Neural cell (in vitro differentiated cells): ENCODE results near the gene MED23. TPM values are rescaled to one million over a fixed set of nuclear protein-coding genes. Genes with fewer than 3 reads are reported as not detected.

Experiments
- H2AFZ ChIP-seq: fragments of 200-600, 300-800 bp; sonication (generic), shearing (Covaris generic); 2 replicates; pipeline ENCODE4 v1.6.0; 2014; ENCODE audit warnings: low read depth, mild to moderate bottlenecking, antibody characterized with exemption, low read length, moderate library complexity
- H3F3A ChIP-seq: fragments of 200-600 bp; shearing (Covaris generic); 2 replicates; pipeline ENCODE4 v1.6.1; 2016; ENCODE audit warnings: mild to moderate bottlenecking, moderate library complexity, mixed read lengths, antibody characterized with exemption, low read length; ENCODE audit not compliant: insufficient read depth, poor library complexity, severe bottlenecking
- H3K27ac ChIP-seq: fragments of 200-600, 300-800 bp; sonication (generic), shearing (Covaris generic); 2 replicates; pipeline ENCODE4 v1.5.1; 2014; ENCODE audit warnings: mild to moderate bottlenecking, low read length, moderate library complexity
- H3K27me3 ChIP-seq: fragments of 300-800, 200-600 bp; sonication (generic), shearing (Covaris generic); 2 replicates; pipeline ENCODE4 v1.6.0; 2014; ENCODE audit warnings: mild to moderate bottlenecking, low read depth, low read length, moderate library complexity; ENCODE audit not compliant: insufficient read depth
- H3K36me3 ChIP-seq: fragments of 300-800, 200-600 bp; sonication (generic), shearing (Covaris generic); 2 replicates; pipeline ENCODE4 v1.5.1; 2014; ENCODE audit warnings: mild to moderate bottlenecking, antibody characterized with exemption, low read length, moderate library complexity; ENCODE audit not compliant: insufficient read depth
- H3K4me2 ChIP-seq: fragments of 300-800, 200-600 bp; sonication (generic), shearing (Covaris generic); 2 replicates; pipeline ENCODE4 v1.6.0; 2014; ENCODE audit warnings: mild to moderate bottlenecking, low read length
- H3K4me3 ChIP-seq: fragments of 300-800, 200-600 bp; sonication (generic), shearing (Covaris generic); 2 replicates; pipeline ENCODE4 v1.5.1; 2014; ENCODE audit warnings: mild to moderate bottlenecking, low read length, moderate library complexity
- H3K79me2 ChIP-seq: fragments of 200-600 bp; shearing (Covaris generic); replicated peaks from 2 replicates; pipeline ENCODE4 v1.6.0; 2014; ENCODE audit warnings: mild to moderate bottlenecking, low read length, moderate library complexity; ENCODE audit not compliant: insufficient read depth
- H3K9ac ChIP-seq: fragments of 300-800, 200-600 bp; sonication (generic), shearing (Covaris generic); 2 replicates; pipeline ENCODE4 v1.6.1; 2016; ENCODE audit warnings: mild to moderate bottlenecking, low read length, mixed read lengths
- H3K9me2 ChIP-seq: fragments of 200-600 bp; shearing (Covaris generic); 2 replicates; pipeline ENCODE4 v1.6.1; 2016; ENCODE audit warnings: mild to moderate bottlenecking, low read length, mixed read lengths; ENCODE audit not compliant: insufficient read depth
- H3K9me3 ChIP-seq: fragments of 200-600, 300-800 bp; sonication (generic), shearing (Covaris generic); 2 replicates; pipeline ENCODE4 v1.6.1; 2016; ENCODE audit warnings: mild to moderate bottlenecking, mixed run types, low read length, moderate library complexity, mixed read lengths
- H4K20me1 ChIP-seq: fragments of 200-600 bp; shearing (Covaris generic); 2 replicates; pipeline ENCODE4 v1.6.1; 2016; ENCODE audit warnings: mild to moderate bottlenecking, mixed run types; ENCODE audit not compliant: insufficient read depth
- EP300 ChIP-seq: fragments of 450-650 bp; conservative IDR thresholded peaks from 2 replicates; pipeline ENCODE4 v1.6.1; 2014; ENCODE audit warnings: antibody characterized with exemption, mild to moderate bottlenecking, moderate library complexity; ENCODE audit not compliant: poor library complexity, severe bottlenecking
- EZH2 ChIP-seq: fragments of 200-600, 300-800 bp; shearing (Covaris generic), sonication (generic); IDR thresholded peaks from 2 replicates; pipeline ENCODE4 v1.6.1; 2014; ENCODE audit warnings: antibody characterized with exemption, low read length, borderline replicate concordance, mild to moderate bottlenecking; ENCODE audit not compliant: insufficient read depth, poor library complexity, severe bottlenecking
- MXI1 ChIP-seq: fragments of 450-650 bp; conservative IDR thresholded peaks from 2 replicates; pipeline ENCODE4 v1.6.1; 2014; ENCODE audit warnings: antibody characterized with exemption, mild to moderate bottlenecking; ENCODE audit not compliant: poor library complexity, severe bottlenecking
- POLR2AphosphoS5 ChIP-seq: IDR thresholded peaks from 2 replicates; pipeline ENCODE4 v1.6.1; 2012
- RAD21 ChIP-seq: fragments of 450-650 bp; conservative IDR thresholded peaks from 2 replicates; pipeline ENCODE4 v1.6.1; 2014; ENCODE audit warnings: antibody characterized with exemption, mild to moderate bottlenecking, moderate library complexity
- SMC3 ChIP-seq: fragments of 450-650 bp; conservative IDR thresholded peaks from 2 replicates; pipeline ENCODE4 v1.6.1; 2014; ENCODE audit warnings: antibody characterized with exemption, mild to moderate bottlenecking, moderate library complexity; ENCODE audit not compliant: poor library complexity
- TAF1 ChIP-seq: IDR thresholded peaks from 2 replicates; pipeline ENCODE4 v1.6.1; 2012; ENCODE audit warnings: low read depth
- polyA plus RNA-seq: library from polyadenylated mRNA; depleted of rRNA; stranded (reverse); fragments of >200 nt; gene quantifications from 2 replicates; pipeline ENCODE4 v1.2.3, GENCODE V29; 2014
- TF ChIP-seq, protein P1 (sequence below): fragments of 450-650 bp; IDR thresholded peaks from 2 replicates; pipeline ENCODE4 v1.5.1; 2014; ENCODE audit warnings: antibody characterized with exemption, mild to moderate bottlenecking, moderate library complexity; ENCODE audit not compliant: poor library complexity, severe bottlenecking
- TF ChIP-seq, protein P2 (sequence below): IDR thresholded peaks from 2 replicates; pipeline ENCODE4 v1.6.1; 2012; ENCODE audit warnings: borderline replicate concordance

The MED23 gene
- polyA plus RNA-seq, 1 donor from 2014 or later = 104 TPM

DNA sequence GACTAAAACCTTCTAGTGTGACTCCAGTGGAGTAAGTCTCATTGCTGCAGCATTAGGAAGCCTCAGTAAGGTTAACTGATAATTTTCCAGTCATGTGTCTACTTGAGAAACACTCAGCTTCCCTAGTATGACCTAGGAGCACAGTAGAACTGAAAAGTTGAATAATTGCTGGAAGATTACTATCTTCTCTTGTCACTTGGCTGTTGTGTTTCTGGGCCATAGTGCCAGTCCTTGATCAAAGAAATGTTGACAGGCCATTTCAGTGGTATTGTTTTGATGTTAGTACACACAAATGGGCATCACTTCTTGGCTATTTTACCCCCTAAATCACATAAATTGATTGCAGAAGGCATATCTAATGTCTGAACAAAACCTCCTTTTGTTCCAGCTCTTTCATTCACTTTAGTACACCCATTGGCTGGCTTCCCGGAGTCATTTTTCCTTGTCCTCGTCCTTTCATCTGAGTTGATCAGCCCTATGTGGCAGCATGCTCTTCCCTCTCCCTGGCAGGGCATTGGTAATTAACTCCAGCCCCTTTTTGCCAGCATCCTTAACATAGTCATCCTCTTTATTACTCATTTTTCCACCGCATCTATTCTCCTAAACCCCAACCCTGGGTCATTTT lies 15.1 kb upstream of the MED23 start:
- H3K27ac ChIP-seq = no peak overlapping the region
- TF ChIP-seq, protein P1, sequence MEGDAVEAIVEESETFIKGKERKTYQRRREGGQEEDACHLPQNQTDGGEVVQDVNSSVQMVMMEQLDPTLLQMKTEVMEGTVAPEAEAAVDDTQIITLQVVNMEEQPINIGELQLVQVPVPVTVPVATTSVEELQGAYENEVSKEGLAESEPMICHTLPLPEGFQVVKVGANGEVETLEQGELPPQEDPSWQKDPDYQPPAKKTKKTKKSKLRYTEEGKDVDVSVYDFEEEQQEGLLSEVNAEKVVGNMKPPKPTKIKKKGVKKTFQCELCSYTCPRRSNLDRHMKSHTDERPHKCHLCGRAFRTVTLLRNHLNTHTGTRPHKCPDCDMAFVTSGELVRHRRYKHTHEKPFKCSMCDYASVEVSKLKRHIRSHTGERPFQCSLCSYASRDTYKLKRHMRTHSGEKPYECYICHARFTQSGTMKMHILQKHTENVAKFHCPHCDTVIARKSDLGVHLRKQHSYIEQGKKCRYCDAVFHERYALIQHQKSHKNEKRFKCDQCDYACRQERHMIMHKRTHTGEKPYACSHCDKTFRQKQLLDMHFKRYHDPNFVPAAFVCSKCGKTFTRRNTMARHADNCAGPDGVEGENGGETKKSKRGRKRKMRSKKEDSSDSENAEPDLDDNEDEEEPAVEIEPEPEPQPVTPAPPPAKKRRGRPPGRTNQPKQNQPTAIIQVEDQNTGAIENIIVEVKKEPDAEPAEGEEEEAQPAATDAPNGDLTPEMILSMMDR = no peak
- no peak for TF ChIP-seq EZH2
- TF ChIP-seq SMC3 = no peak
- TF ChIP-seq TAF1 = no peak
- TF ChIP-seq RAD21 = no peak
- no peak for TF ChIP-seq MXI1
- TF ChIP-seq POLR2AphosphoS5 = no peak
- TF ChIP-seq EP300 = no peak
- TF ChIP-seq, protein P2, sequence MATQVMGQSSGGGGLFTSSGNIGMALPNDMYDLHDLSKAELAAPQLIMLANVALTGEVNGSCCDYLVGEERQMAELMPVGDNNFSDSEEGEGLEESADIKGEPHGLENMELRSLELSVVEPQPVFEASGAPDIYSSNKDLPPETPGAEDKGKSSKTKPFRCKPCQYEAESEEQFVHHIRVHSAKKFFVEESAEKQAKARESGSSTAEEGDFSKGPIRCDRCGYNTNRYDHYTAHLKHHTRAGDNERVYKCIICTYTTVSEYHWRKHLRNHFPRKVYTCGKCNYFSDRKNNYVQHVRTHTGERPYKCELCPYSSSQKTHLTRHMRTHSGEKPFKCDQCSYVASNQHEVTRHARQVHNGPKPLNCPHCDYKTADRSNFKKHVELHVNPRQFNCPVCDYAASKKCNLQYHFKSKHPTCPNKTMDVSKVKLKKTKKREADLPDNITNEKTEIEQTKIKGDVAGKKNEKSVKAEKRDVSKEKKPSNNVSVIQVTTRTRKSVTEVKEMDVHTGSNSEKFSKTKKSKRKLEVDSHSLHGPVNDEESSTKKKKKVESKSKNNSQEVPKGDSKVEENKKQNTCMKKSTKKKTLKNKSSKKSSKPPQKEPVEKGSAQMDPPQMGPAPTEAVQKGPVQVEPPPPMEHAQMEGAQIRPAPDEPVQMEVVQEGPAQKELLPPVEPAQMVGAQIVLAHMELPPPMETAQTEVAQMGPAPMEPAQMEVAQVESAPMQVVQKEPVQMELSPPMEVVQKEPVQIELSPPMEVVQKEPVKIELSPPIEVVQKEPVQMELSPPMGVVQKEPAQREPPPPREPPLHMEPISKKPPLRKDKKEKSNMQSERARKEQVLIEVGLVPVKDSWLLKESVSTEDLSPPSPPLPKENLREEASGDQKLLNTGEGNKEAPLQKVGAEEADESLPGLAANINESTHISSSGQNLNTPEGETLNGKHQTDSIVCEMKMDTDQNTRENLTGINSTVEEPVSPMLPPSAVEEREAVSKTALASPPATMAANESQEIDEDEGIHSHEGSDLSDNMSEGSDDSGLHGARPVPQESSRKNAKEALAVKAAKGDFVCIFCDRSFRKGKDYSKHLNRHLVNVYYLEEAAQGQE = no peak

DNA sequence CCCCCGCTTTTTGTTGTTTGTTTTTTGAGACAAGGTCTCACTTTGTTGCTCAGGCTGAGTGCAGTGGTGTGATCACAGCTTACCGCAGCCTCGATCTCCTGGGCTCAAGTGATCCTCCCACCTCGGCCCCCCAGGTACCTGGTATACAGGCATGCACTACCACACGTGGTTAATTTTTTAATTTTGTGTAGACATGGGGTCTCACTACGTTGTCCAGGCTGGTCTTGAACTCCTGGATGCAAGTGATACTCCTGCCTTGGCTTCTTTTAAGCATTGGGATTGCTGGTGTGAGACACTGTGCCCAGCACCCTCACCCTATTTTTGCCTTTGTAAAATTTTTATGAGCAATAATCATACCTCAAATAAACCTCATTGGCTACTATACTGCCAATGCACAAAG lies 14.5 kb upstream of the MED23 start:
- Histone ChIP-seq H3K36me3 (no peaks in the 10 kb centered on the region), H3K4me3 (no peak overlapping the region), H3K27me3 (no peaks in the 10 kb centered on the region), H2AFZ (no peak overlapping the region), H3F3A (no peaks in the 10 kb centered on the region), H3K9me3 (no peaks in the 10 kb centered on the region), H3K9ac (no peak overlapping the region), H3K27ac (no peak overlapping the region), H3K79me2 (no peaks in the 10 kb centered on the region), H4K20me1 (no peaks in the 10 kb centered on the region), H3K9me2 (no peaks in the 10 kb centered on the region), H3K4me2 (no peak overlapping the region)
- TF ChIP-seq POLR2AphosphoS5 (no peak), RAD21 (no peak), TAF1 (no peak)

More for the DNA sequence above, 15.1 kb upstream of the MED23 start:
- Histone ChIP-seq H3K9me3 (no peaks in the 10 kb centered on the region), H3K9me2 (no peaks in the 10 kb centered on the region), H3F3A (no peaks in the 10 kb centered on the region), H3K27me3 (no peaks in the 10 kb centered on the region), H4K20me1 (no peaks in the 10 kb centered on the region), H2AFZ (no peak overlapping the region), H3K36me3 (no peaks in the 10 kb centered on the region), H3K4me3 (no peak overlapping the region), H3K9ac (no peak overlapping the region), H3K4me2 (no peak overlapping the region), H3K79me2 (no peaks in the 10 kb centered on the region)
